Caco-2 (cell line): ENCODE data around the gene APBB1. TPM values are rescaled to one million over a fixed set of nuclear protein-coding genes. Genes with fewer than 3 reads are reported as not detected.

Experiments used
- BruUV-seq: library from RNA; stranded (reverse); fragments of 400-500 nt; replicated peaks from 2 replicates; lab custom pipeline; 2021; lab: Mats Ljungman, UMichigan
- CTCF ChIA-PET: fragments of 300-600 bp; sonication (Branson Sonifier 250); formaldehyde crosslinking; loops from one replicate; lab custom pipeline; 2022; ENCODE audit warnings: antibody characterized with exemption; lab: Charles Lee
- POLR2A ChIA-PET: fragments of 300-600 bp; sonication (Branson Sonifier 250); formaldehyde crosslinking; loops from one replicate; lab custom pipeline; 2022; ENCODE audit warnings: antibody characterized with exemption; lab: Charles Lee
- DNase-seq, 2 experiments: peaks; one replicate each; pipeline versions ENCODE4 v3.0.0 to v3.0.0-alpha.2; 2020 to 2022
- H3K27me3 ChIP-seq: replicated peaks from 2 replicates; pipeline ENCODE4 v1.6.0; 2011; ENCODE audit warnings: low read length; ENCODE audit not compliant: control insufficient read depth, insufficient read depth
- H3K36me3 ChIP-seq: 2 replicates; pipeline ENCODE4 v1.5.1; 2011; ENCODE audit warnings: low read length; ENCODE audit not compliant: control insufficient read depth, insufficient read depth
- H3K4me1 ChIP-seq: fragments of 250-450 bp; sonication (Bioruptor Pico); 2 replicates; pipeline ENCODE4 v1.5.1; 2020; ENCODE audit warnings: mild to moderate bottlenecking
- H3K4me3 ChIP-seq: 2 replicates; pipeline ENCODE4 v1.5.1; 2011; ENCODE audit warnings: low read depth, mild to moderate bottlenecking, control low read depth, low read length
- H3K9me3 ChIP-seq: fragments of 250-450 bp; sonication (Bioruptor Pico); 2 replicates; pipeline ENCODE4 v1.5.1; 2020; ENCODE audit warnings: mild to moderate bottlenecking, moderate library complexity
- H3K27ac Mint-ChIP-seq: one replicate; pipeline ENCODE4 v1.8.0; 2022; ENCODE audit warnings: mixed read lengths; ENCODE audit not compliant: unreplicated experiment
- H3K27me3 Mint-ChIP-seq: one replicate; pipeline ENCODE4 v1.8.0; 2022; ENCODE audit warnings: mixed read lengths; ENCODE audit not compliant: insufficient read depth, unreplicated experiment
- H3K36me3 Mint-ChIP-seq: one replicate; pipeline ENCODE4 v1.8.0; 2022; ENCODE audit warnings: mild to moderate bottlenecking, mixed read lengths; ENCODE audit not compliant: insufficient read depth, unreplicated experiment
- H3K4me1 Mint-ChIP-seq: one replicate; pipeline ENCODE4 v1.8.0; 2022; ENCODE audit warnings: low read depth, mixed read lengths; ENCODE audit not compliant: unreplicated experiment
- H3K4me3 Mint-ChIP-seq: one replicate; pipeline ENCODE4 v1.8.0; 2022; ENCODE audit warnings: mild to moderate bottlenecking, moderate library complexity, mixed read lengths; ENCODE audit not compliant: unreplicated experiment
- H3K9me3 Mint-ChIP-seq: one replicate; pipeline ENCODE4 v1.8.0; 2022; ENCODE audit warnings: mixed read lengths; ENCODE audit not compliant: unreplicated experiment
- intact Hi-C: fragments of 100-400 bp; cut with micrococcal nuclease; formaldehyde crosslinking; loops from one replicate; pipeline ENCODE4 v1.10.0; 2022; ENCODE audit not compliant: unreplicated experiment
- total RNA-seq: library from RNA; stranded (reverse); gene quantifications from 2 replicates; pipeline ENCODE4 v1.2.3, GENCODE V29; 2022
- TF ChIP-seq, protein P1 (sequence below), 2 experiments: fragments of 200-600 bp in 1 of 2; IDR thresholded peaks; 1 replicate in 1 of 2; 2 replicates in 1 of 2; pipeline versions ENCODE4 v1.5.1 to v1.8.0; 2011 to 2022; ENCODE audit warnings: antibody characterized with exemption in 1 of 2, control low read depth in 1 of 2, inconsistent platforms in 1 of 2, low read depth in 1 of 2, low read length in 1 of 2, mild to moderate bottlenecking in 1 of 2, moderate library complexity in 1 of 2; ENCODE audit not compliant: insufficient read depth in 1 of 2, severe bottlenecking in 1 of 2, unreplicated experiment in 1 of 2

The APBB1 gene
- total RNA-seq, 1 experiment from 2014 or later: 37.8 TPM

GRCh38 chr11:6388748-6389147, 30.1 kb downstream of the APBB1 start:
- no TSS peak for BruUV-seq
- H3K4me3 Mint-ChIP-seq: peak overlapping the region; percentile 68
- peaks cover 39% of the 10 kb centered on the region for H3K4me1 Mint-ChIP-seq

DNA sequence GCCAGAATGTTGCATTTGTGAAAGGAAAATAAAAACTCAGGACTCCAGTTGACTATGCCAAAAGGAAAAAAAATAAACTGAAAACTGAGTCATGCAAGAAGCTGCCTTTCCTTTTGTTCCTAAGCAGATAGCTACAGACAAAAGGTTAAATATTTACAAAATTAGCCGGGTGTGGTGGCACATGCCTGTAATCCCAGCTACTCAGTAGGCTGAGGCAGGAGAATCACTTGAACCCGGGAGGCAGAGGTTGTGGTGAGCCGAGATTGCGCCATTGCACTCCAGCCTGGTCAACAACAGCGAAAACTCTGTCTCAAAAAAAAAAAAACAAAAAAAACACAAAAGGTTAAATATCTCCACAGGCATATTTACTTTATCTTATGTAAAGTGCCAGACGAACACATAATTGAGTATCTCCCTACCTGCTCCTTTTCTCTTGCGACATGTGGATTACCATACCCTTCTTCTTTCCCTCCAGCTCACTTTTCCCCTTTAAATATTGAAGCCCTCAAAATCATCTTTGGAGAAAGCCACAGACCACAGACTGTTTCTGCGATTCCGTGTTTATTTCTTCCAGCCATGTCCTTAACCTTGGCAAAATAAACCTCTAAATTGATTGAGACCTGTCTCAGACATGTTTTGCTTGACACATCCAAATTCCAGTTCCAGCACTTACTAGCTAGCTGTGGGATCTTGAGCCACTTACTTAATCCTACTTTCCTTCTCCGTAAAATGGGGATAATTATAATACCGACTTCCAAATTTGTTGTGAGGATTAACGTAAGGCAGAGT, 30.9 kb downstream of the APBB1 start:
- peaks cover 28% of the 10 kb centered on the region for H3K4me1 ChIP-seq
- no peaks in the 10 kb centered on the region for H3K9me3 ChIP-seq
- peak; percentile 59 to 70 for DNase-seq
- Mint-ChIP-seq H3K9me3 (no peaks in the 10 kb centered on the region), H3K36me3 (peaks cover 13% of the 10 kb centered on the region), H3K4me1 (peaks cover 43% of the 10 kb centered on the region), H3K27ac (peak overlapping the region; percentile 63), H3K27me3 (no peaks in the 10 kb centered on the region), H3K4me3 (peak overlapping the region; percentile 68)
- no peak overlapping the region for H3K4me3 ChIP-seq
- no TSS peak for BruUV-seq
- intact Hi-C loops: no loop called here
- H3K36me3 ChIP-seq: no peaks in the 10 kb centered on the region
- ChIA-PET POLR2A (interaction anchor here (0.6 to 1.6 kb wide), 4 partner anchors 9 to 93 kb away, joined by 3 to 11 read pairs (median 4); partner anchors contain the start of genes APBB1, ARFIP2 and TIMM10B), CTCF (interaction anchor here (0.6 to 2.4 kb wide), 9 partner anchors 9 to 316 kb away, joined by 3 to 27 read pairs (median 5); partner anchors contain the start of gene APBB1)
- no peaks in the 10 kb centered on the region for H3K27me3 ChIP-seq
- TF ChIP-seq, protein P1, sequence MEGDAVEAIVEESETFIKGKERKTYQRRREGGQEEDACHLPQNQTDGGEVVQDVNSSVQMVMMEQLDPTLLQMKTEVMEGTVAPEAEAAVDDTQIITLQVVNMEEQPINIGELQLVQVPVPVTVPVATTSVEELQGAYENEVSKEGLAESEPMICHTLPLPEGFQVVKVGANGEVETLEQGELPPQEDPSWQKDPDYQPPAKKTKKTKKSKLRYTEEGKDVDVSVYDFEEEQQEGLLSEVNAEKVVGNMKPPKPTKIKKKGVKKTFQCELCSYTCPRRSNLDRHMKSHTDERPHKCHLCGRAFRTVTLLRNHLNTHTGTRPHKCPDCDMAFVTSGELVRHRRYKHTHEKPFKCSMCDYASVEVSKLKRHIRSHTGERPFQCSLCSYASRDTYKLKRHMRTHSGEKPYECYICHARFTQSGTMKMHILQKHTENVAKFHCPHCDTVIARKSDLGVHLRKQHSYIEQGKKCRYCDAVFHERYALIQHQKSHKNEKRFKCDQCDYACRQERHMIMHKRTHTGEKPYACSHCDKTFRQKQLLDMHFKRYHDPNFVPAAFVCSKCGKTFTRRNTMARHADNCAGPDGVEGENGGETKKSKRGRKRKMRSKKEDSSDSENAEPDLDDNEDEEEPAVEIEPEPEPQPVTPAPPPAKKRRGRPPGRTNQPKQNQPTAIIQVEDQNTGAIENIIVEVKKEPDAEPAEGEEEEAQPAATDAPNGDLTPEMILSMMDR (IDR thresholded peaks at IDR 0.05; ENCODE audit: insufficient read depth in 1 of 2, low read depth in 1 of 2, low read length in 1 of 2, severe bottlenecking in 1 of 2, unreplicated experiment in 1 of 2): no peak

More at GRCh38 chr11:6388748-6389147, 30.1 kb downstream of the APBB1 start:
- intact Hi-C loops: no loop called here
- TF ChIP-seq, protein P1 (IDR thresholded peaks at IDR 0.05; ENCODE audit: insufficient read depth in 1 of 2, low read depth in 1 of 2, low read length in 1 of 2, severe bottlenecking in 1 of 2, unreplicated experiment in 1 of 2): no peak
- H3K9me3 ChIP-seq: no peaks in the 10 kb centered on the region
- Mint-ChIP-seq H3K36me3 (peaks cover 17% of the 10 kb centered on the region), H3K27ac (peak overlapping the region; percentile 63), H3K27me3 (no peaks in the 10 kb centered on the region), H3K9me3 (no peaks in the 10 kb centered on the region)
- CTCF ChIA-PET: interaction anchor here (1.8 to 2.4 kb wide), 2 partner anchors 10 to 55 kb away, joined by 6 to 27 read pairs; no protein-coding TSS in a partner anchor
- no peak for DNase-seq
- H3K27me3 ChIP-seq: no peaks in the 10 kb centered on the region
- H3K4me3 ChIP-seq: no peak overlapping the region
- POLR2A ChIA-PET: interaction anchor here (1.2 kb wide), 1 partner anchor 39 kb away, joined by 4 read pairs; no protein-coding TSS in a partner anchor
- H3K36me3 ChIP-seq: no peaks in the 10 kb centered on the region
- peaks cover 24% of the 10 kb centered on the region for H3K4me1 ChIP-seq

- Mint-ChIP-seq H3K4me3 (no peak overlapping the region), H3K27ac (no peak overlapping the region), H3K9me3 (no peaks in the 10 kb centered on the region), H3K36me3 (peaks cover 5% of the 10 kb centered on the region), H3K27me3 (no peaks in the 10 kb centered on the region), H3K4me1 (peaks cover 43% of the 10 kb centered on the region)
- H3K4me3 ChIP-seq: no peak overlapping the region
- TF ChIP-seq, protein P1 (IDR thresholded peaks at IDR 0.05; ENCODE audit: insufficient read depth in 1 of 2, low read depth in 1 of 2, low read length in 1 of 2, severe bottlenecking in 1 of 2, unreplicated experiment in 1 of 2): no peak
- intact Hi-C loops: no loop called here
- no TSS peak for BruUV-seq
- peaks cover 35% of the 10 kb centered on the region for H3K4me1 ChIP-seq
- DNase-seq: no peak
- ChIA-PET POLR2A (no interaction called here), CTCF (interaction anchor here (0.7 kb wide), 1 partner anchor 34 kb away, joined by 3 read pairs; the partner anchor contains the start of gene APBB1)
- H3K36me3 ChIP-seq: no peaks in the 10 kb centered on the region
- H3K27me3 ChIP-seq: no peaks in the 10 kb centered on the region
- no peaks in the 10 kb centered on the region for H3K9me3 ChIP-seq
Observed at GRCh38 chr11:6385046-6385777, 33.7 kb downstream of the APBB1 start.
